Stomach smooth muscle (tissue), 2 donors: Measurements from ENCODE around the gene COL5A2.

ENCODE experiments used
- H3K27ac ChIP-seq: one replicate; pipeline ENCODE4 v1.7.0; 2013; ENCODE audit warnings: mild to moderate bottlenecking, low read length, inconsistent platforms
- H3K27me3 ChIP-seq, 2 donors: one replicate each; pipeline ENCODE4 v1.7.0; 2013; ENCODE audit warnings: low read length in 2 of 2; ENCODE audit not compliant: insufficient read depth in 2 of 2, control insufficient read depth in 1 of 2
- H3K36me3 ChIP-seq, 2 donors: one replicate each; pipeline ENCODE4 v1.7.0; 2013; ENCODE audit warnings: low read length in 2 of 2; ENCODE audit not compliant: control insufficient read depth in 2 of 2, insufficient read depth in 2 of 2
- H3K4me1 ChIP-seq: one replicate; pipeline ENCODE4 v1.7.0; 2013; ENCODE audit warnings: low read length; ENCODE audit not compliant: control insufficient read depth, insufficient read depth
- H3K4me3 ChIP-seq, 2 donors: one replicate each; pipeline ENCODE4 v1.7.0; 2013; ENCODE audit warnings: low read length in 2 of 2
- H3K9ac ChIP-seq, 2 donors: one replicate each; pipeline ENCODE4 v1.7.0; 2013; ENCODE audit warnings: low read length in 2 of 2, mild to moderate bottlenecking in 1 of 2
- H3K9me3 ChIP-seq, 2 donors: one replicate each; pipeline ENCODE4 v1.7.0; 2013; ENCODE audit warnings: low read length in 2 of 2; ENCODE audit not compliant: control insufficient read depth in 2 of 2
- donor health status: healthy.
- donor health status: Pancreatic carcinoma.

COL5A2 gene

GRCh38 chr2:189163889-189164288 lies 15.7 kb downstream of the COL5A2 start:
- peaks cover 7% of the 10 kb centered on the region for H3K4me1 ChIP-seq
- H3K36me3 ChIP-seq: no peaks in the 10 kb centered on the region
- no peaks in the 10 kb centered on the region for H3K27me3 ChIP-seq
- H3K9ac ChIP-seq: no peak overlapping the region
- H3K9me3 ChIP-seq: no peaks in the 10 kb centered on the region
- H3K4me3 ChIP-seq: peak overlapping the region in 1 of 2 donors; percentile 43
- peak overlapping the region; percentile 25 for H3K27ac ChIP-seq

- H3K4me1 ChIP-seq: peaks cover 7% of the 10 kb centered on the region
- H3K4me3 ChIP-seq: no peak overlapping the region
- H3K36me3 ChIP-seq: no peaks in the 10 kb centered on the region
- H3K27ac ChIP-seq: no peak overlapping the region
- H3K9ac ChIP-seq: no peak overlapping the region
- H3K27me3 ChIP-seq: no peaks in the 10 kb centered on the region
- H3K9me3 ChIP-seq: no peaks in the 10 kb centered on the region
Observed at GRCh38 chr2:189162566-189162965, 17.0 kb downstream of the COL5A2 start.

- H3K4me3 ChIP-seq: no peak overlapping the region
- peaks cover 7% of the 10 kb centered on the region for H3K4me1 ChIP-seq
- no peak overlapping the region for H3K27ac ChIP-seq
- no peaks in the 10 kb centered on the region for H3K27me3 ChIP-seq
- no peak overlapping the region for H3K9ac ChIP-seq
- H3K9me3 ChIP-seq: no peaks in the 10 kb centered on the region
- H3K36me3 ChIP-seq: no peaks in the 10 kb centered on the region
Observed at GRCh38 chr2:189161894-189162293, 17.7 kb downstream of the COL5A2 start.

- H3K9ac ChIP-seq: no peak overlapping the region
- no peaks in the 10 kb centered on the region for H3K9me3 ChIP-seq
- H3K27me3 ChIP-seq: no peaks in the 10 kb centered on the region
- H3K27ac ChIP-seq: no peak overlapping the region
- peaks cover 7% of the 10 kb centered on the region for H3K4me1 ChIP-seq
- H3K36me3 ChIP-seq: no peaks in the 10 kb centered on the region
- H3K4me3 ChIP-seq: no peak overlapping the region
Observed at GRCh38 chr2:189159717-189160116, 19.8 kb downstream of the COL5A2 start.

GRCh38 chr2:189159273-189159672 lies 20.3 kb downstream of the COL5A2 start:
- H3K36me3 ChIP-seq: no peaks in the 10 kb centered on the region
- no peaks in the 10 kb centered on the region for H3K9me3 ChIP-seq
- H3K4me1 ChIP-seq: peaks cover 7% of the 10 kb centered on the region
- no peaks in the 10 kb centered on the region for H3K27me3 ChIP-seq
- no peak overlapping the region for H3K27ac ChIP-seq
- no peak overlapping the region for H3K4me3 ChIP-seq
- no peak overlapping the region for H3K9ac ChIP-seq

GRCh38 chr2:189157939-189158338 lies 21.6 kb downstream of the COL5A2 start:
- Histone ChIP-seq H3K36me3 (no peaks in the 10 kb centered on the region), H3K27me3 (no peaks in the 10 kb centered on the region), H3K4me1 (peaks cover 5% of the 10 kb centered on the region)

GRCh38 chr2:189157456-189157855 lies 22.1 kb downstream of the COL5A2 start:
- no peak overlapping the region for H3K4me3 ChIP-seq
- H3K27ac ChIP-seq: no peak overlapping the region
- H3K27me3 ChIP-seq: no peaks in the 10 kb centered on the region
- no peak overlapping the region for H3K9ac ChIP-seq
- H3K36me3 ChIP-seq: no peaks in the 10 kb centered on the region
- peaks cover 5% of the 10 kb centered on the region for H3K4me1 ChIP-seq
- H3K9me3 ChIP-seq: no peaks in the 10 kb centered on the region

More at GRCh38 chr2:189157939-189158338, 21.6 kb downstream of the COL5A2 start:
- Histone ChIP-seq H3K27ac (no peak overlapping the region), H3K9me3 (no peaks in the 10 kb centered on the region), H3K4me3 (no peak overlapping the region), H3K9ac (no peak overlapping the region)

- no peak overlapping the region for H3K4me3 ChIP-seq
- no peaks in the 10 kb centered on the region for H3K36me3 ChIP-seq
- no peaks in the 10 kb centered on the region for H3K27me3 ChIP-seq
- no peaks in the 10 kb centered on the region for H3K9me3 ChIP-seq
- H3K27ac ChIP-seq: no peak overlapping the region
- no peak overlapping the region for H3K9ac ChIP-seq
- peaks cover 5% of the 10 kb centered on the region for H3K4me1 ChIP-seq
Observed at GRCh38 chr2:189155795-189156194, 23.8 kb downstream of the COL5A2 start.

- H3K4me3 ChIP-seq: no peak overlapping the region
- no peaks in the 10 kb centered on the region for H3K9me3 ChIP-seq
- H3K27me3 ChIP-seq: no peaks in the 10 kb centered on the region
- no peak overlapping the region for H3K27ac ChIP-seq
- H3K4me1 ChIP-seq: peaks cover 9% of the 10 kb centered on the region
- H3K36me3 ChIP-seq: no peaks in the 10 kb centered on the region
- H3K9ac ChIP-seq: no peak overlapping the region
Observed at GRCh38 chr2:189153619-189154018, 25.9 kb downstream of the COL5A2 start.

- Histone ChIP-seq H3K4me3 (no peak overlapping the region), H3K4me1 (peaks cover 9% of the 10 kb centered on the region), H3K27me3 (no peaks in the 10 kb centered on the region), H3K9me3 (no peaks in the 10 kb centered on the region), H3K27ac (no peak overlapping the region), H3K36me3 (no peaks in the 10 kb centered on the region), H3K9ac (no peak overlapping the region)
Observed at GRCh38 chr2:189152483-189152882, 27.1 kb downstream of the COL5A2 start.

- Histone ChIP-seq H3K4me1 (peaks cover 9% of the 10 kb centered on the region), H3K27me3 (no peaks in the 10 kb centered on the region), H3K36me3 (no peaks in the 10 kb centered on the region), H3K4me3 (no peak overlapping the region), H3K27ac (no peak overlapping the region), H3K9me3 (no peaks in the 10 kb centered on the region), H3K9ac (no peak overlapping the region)
Observed at GRCh38 chr2:189151906-189152305, 27.7 kb downstream of the COL5A2 start.
